Measurements from ENCODE around the gene METTL24.
"Not testable (repeated sequence)": the region's sequence is repeated elsewhere in the genome, so short reads cannot be mapped to it uniquely, and the experiment has no call there.

Gene METTL24

DNA sequence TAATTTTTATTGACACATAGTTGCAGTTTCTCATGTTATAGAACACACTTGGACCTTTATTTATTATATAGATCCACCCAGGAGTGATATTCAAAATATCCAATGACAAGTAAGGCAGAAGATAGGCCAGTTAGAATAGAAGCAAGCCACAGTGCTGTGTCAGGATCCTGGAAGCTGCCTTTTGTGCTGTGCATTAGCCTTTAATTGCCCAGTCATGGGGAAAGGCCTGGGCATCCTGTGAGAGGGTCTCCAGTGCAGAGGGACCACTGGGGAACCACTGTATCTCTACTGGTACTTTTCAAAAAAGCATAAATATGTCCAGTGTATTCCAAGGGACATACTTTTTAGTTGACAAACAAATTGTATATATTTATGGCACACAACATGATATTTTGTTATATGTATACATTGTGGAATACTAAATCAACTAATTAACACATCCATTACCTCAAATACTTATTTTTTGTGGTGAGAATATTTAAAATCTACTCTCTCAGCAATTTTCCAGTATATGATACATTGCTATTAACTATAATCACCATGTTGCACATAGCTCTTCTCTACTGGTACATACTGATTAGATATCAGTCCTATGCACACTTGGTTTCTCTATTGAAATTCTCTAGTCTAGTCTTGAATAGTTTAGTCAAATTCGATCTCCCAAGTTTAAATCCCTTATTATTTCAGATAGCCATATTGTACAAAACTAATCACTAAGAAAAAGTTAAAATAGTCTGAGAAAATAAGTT lies 118.4 kb downstream of the METTL24 start:
- Histone ChIP-seq H3K27ac (ENCODE audit: low read depth, low read length) (no peak overlapping the region), H2BK5ac (ENCODE audit: low read depth, low read length, poor library complexity) (no peak overlapping the region), H2AFZ (ENCODE audit: insufficient read depth, low read length, poor library complexity) (no peak overlapping the region), H3K79me1 (ENCODE audit: low read length) (no peaks in the 10 kb centered on the region), H3K14ac (ENCODE audit: low read length) (no peak overlapping the region), H3K27me3 (ENCODE audit: insufficient read depth, low read length) (no peaks in the 10 kb centered on the region), H4K12ac (ENCODE audit: low read depth, low read length) (no peak overlapping the region), H3K18ac (ENCODE audit: low read length) (no peak overlapping the region), H3K4me3 (ENCODE audit: low read depth, low read length) (no peak overlapping the region), H3K9ac (ENCODE audit: low read length) (no peak overlapping the region), H3K4ac (ENCODE audit: low read depth, low read length) (no peak overlapping the region), H3K79me2 (ENCODE audit: control insufficient read depth, insufficient read depth, low read length, poor library complexity) (no peaks in the 10 kb centered on the region), H4K91ac (ENCODE audit: low read depth, low read length) (no peak overlapping the region), H3K23ac (ENCODE audit: low read length) (no peak overlapping the region), H3K4me2 (ENCODE audit: low read length) (no peak overlapping the region), H2AK5ac (ENCODE audit: low read length) (no peak overlapping the region), H3K9me3 (ENCODE audit: insufficient read depth, low read depth, low read length) (no peaks in the 10 kb centered on the region), H2BK12ac (ENCODE audit: low read length) (no peak overlapping the region), H4K8ac (ENCODE audit: low read depth, low read length) (no peak overlapping the region), H3K4me1 (ENCODE audit: control insufficient read depth in 1 of 2, insufficient read depth in 2 of 2, low read length in 2 of 2) (no peaks in the 10 kb centered on the region), H3K36me3 (ENCODE audit: control insufficient read depth in 1 of 2, insufficient read depth in 2 of 2, low read length in 2 of 2) (peaks cover 0 to 4% of the 10 kb centered on the region in 2 experiments), H2BK120ac (ENCODE audit: insufficient read depth, low read length, poor library complexity) (no peak overlapping the region)
- WGBS (ENCODE audit: extremely low coverage, insufficient coverage, insufficient read length), result no CpG with 5 or more reads among the region's 1 CpG
- DNase-seq, result no peak

DNA sequence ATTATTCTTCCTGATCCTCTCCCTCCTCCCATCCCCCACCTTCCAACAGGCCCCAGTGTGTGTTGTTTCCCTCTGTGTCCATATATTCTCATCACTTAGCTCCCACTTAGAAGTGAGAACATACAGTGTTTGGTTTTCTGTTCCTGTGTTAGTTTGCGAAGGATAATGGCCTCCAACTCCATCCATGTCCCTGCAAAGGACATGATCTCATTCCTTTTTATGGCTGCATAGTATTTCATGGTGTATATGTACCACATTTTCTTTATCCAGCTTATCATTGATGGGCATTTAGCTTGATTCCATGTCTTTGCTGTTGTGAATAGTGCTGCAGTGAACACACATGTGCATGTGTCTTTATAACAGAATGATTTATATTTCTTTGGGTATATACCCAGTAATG lies 122.1 kb downstream of the METTL24 start:
- not testable (repeated sequence) for DNase-seq; H3K23ac ChIP-seq (ENCODE audit: low read length)

DNA sequence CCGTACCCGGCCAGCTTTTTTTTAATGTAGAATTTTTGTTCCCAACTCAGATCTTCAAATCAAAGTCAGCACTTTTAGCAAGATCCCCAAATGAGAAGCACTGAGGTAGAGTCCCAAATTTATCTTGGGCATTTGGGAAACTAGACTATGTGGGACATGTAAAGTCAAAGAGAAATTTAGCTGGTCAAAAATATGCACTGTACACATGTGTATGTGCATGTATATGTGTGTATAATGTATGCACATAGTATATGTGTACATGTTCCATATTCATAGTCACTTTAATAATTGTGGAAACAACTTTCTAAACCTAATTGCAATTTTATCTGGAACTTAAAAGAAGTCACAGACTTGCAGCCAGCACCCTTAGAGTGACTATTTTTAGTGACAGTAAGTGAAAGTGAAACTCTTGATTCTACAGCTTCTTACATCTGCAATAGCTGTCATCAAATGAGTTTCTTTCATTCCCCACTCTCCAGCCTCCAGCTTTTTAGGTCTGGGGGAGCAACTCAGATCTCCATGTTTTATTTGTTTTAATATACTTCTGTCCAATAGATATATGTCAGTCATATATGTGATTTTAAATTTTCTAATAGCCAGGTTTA lies 124.3 kb downstream of the METTL24 start:
- Histone ChIP-seq H3K9me3 (ENCODE audit: insufficient read depth, low read depth, low read length) (no peaks in the 10 kb centered on the region), H3K4me2 (ENCODE audit: low read length) (no peak overlapping the region), H3K36me3 (ENCODE audit: control insufficient read depth in 1 of 2, insufficient read depth in 2 of 2, low read length in 2 of 2) (peaks cover 0 to 2% of the 10 kb centered on the region in 2 experiments), H3K4me1 (ENCODE audit: control insufficient read depth in 1 of 2, insufficient read depth in 2 of 2, low read length in 2 of 2) (no peaks in the 10 kb centered on the region), H4K91ac (ENCODE audit: low read depth, low read length) (no peak overlapping the region), H3K79me1 (ENCODE audit: low read length) (no peaks in the 10 kb centered on the region), H3K14ac (ENCODE audit: low read length) (no peak overlapping the region), H2BK12ac (ENCODE audit: low read length) (no peak overlapping the region), H4K12ac (ENCODE audit: low read depth, low read length) (no peak overlapping the region), H3K23ac (ENCODE audit: low read length) (no peak overlapping the region), H3K4ac (ENCODE audit: low read depth, low read length) (no peak overlapping the region), H2AK5ac (ENCODE audit: low read length) (no peak overlapping the region), H2BK5ac (ENCODE audit: low read depth, low read length, poor library complexity) (no peak overlapping the region), H2AFZ (ENCODE audit: insufficient read depth, low read length, poor library complexity) (no peak overlapping the region), H3K79me2 (ENCODE audit: control insufficient read depth, insufficient read depth, low read length, poor library complexity) (no peaks in the 10 kb centered on the region), H3K18ac (ENCODE audit: low read length) (no peak overlapping the region), H4K8ac (ENCODE audit: low read depth, low read length) (no peak overlapping the region), H3K27me3 (ENCODE audit: insufficient read depth, low read length) (no peaks in the 10 kb centered on the region), H3K27ac (ENCODE audit: low read depth, low read length) (no peak overlapping the region), H3K9ac (ENCODE audit: low read length) (no peak overlapping the region), H2BK120ac (ENCODE audit: insufficient read depth, low read length, poor library complexity) (no peak overlapping the region), H3K4me3 (ENCODE audit: low read depth, low read length) (no peak overlapping the region)
- WGBS (ENCODE audit: extremely low coverage, insufficient coverage, insufficient read length), result no CpG with 5 or more reads among the region's 2 CpGs
- no peak for DNase-seq

More for the DNA sequence above, 122.1 kb downstream of the METTL24 start:
- H2BK120ac ChIP-seq (ENCODE audit: insufficient read depth, low read length, poor library complexity); H3K4ac ChIP-seq (ENCODE audit: low read depth, low read length); H4K91ac ChIP-seq (ENCODE audit: low read depth, low read length); H4K12ac ChIP-seq (ENCODE audit: low read depth, low read length); H3K4me2 ChIP-seq (ENCODE audit: low read length); H3K79me2 ChIP-seq (ENCODE audit: control insufficient read depth, insufficient read depth, low read length, poor library complexity); H3K18ac ChIP-seq (ENCODE audit: low read length); H3K79me1 ChIP-seq (ENCODE audit: low read length); H3K4me3 ChIP-seq (ENCODE audit: low read depth, low read length); H3K9me3 ChIP-seq (ENCODE audit: insufficient read depth, low read depth, low read length); H2AK5ac ChIP-seq (ENCODE audit: low read length); H3K36me3 ChIP-seq (ENCODE audit: control insufficient read depth in 1 of 2, insufficient read depth in 2 of 2, low read length in 2 of 2); H3K4me1 ChIP-seq (ENCODE audit: control insufficient read depth in 1 of 2, insufficient read depth in 2 of 2, low read length in 2 of 2); H4K8ac ChIP-seq (ENCODE audit: low read depth, low read length); H3K14ac ChIP-seq (ENCODE audit: low read length); H3K9ac ChIP-seq (ENCODE audit: low read length); H3K27ac ChIP-seq (ENCODE audit: low read depth, low read length); H2BK5ac ChIP-seq (ENCODE audit: low read depth, low read length, poor library complexity); H2AFZ ChIP-seq (ENCODE audit: insufficient read depth, low read length, poor library complexity); H3K27me3 ChIP-seq (ENCODE audit: insufficient read depth, low read length); H2BK12ac ChIP-seq (ENCODE audit: low read length): not testable (repeated sequence)
- WGBS (ENCODE audit: extremely low coverage, insufficient coverage, insufficient read length), result no CpG with 5 or more reads among the region's 1 CpG

DNA sequence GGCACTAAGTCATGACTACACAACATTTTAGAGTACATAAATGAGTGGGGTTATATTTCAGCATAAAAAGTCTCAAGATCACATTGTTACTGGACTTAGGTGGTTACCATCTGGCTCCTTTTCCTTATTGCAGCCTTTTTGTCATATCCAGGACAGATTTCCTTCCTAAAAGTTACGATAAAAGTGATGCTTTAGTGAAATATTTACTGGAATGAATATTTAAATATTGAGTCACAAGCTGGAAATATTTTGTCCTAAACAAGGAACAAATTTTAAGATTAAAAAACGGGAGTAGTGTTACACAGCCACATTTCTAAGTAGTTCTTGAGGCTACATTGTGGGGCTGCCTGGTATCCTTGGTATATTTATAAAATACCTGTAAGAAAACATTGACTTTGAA lies 125.7 kb downstream of the METTL24 start:
- Histone ChIP-seq H2BK12ac (ENCODE audit: low read length) (no peak overlapping the region), H2AFZ (ENCODE audit: insufficient read depth, low read length, poor library complexity) (no peak overlapping the region), H3K79me1 (ENCODE audit: low read length) (no peaks in the 10 kb centered on the region), H3K9me3 (ENCODE audit: insufficient read depth, low read depth, low read length) (no peaks in the 10 kb centered on the region), H4K91ac (ENCODE audit: low read depth, low read length) (no peak overlapping the region), H2BK120ac (ENCODE audit: insufficient read depth, low read length, poor library complexity) (no peak overlapping the region), H3K9ac (ENCODE audit: low read length) (no peak overlapping the region), H3K4ac (ENCODE audit: low read depth, low read length) (no peak overlapping the region), H3K4me3 (ENCODE audit: low read depth, low read length) (no peak overlapping the region), H3K79me2 (ENCODE audit: control insufficient read depth, insufficient read depth, low read length, poor library complexity) (no peaks in the 10 kb centered on the region), H4K12ac (ENCODE audit: low read depth, low read length) (no peak overlapping the region), H4K8ac (ENCODE audit: low read depth, low read length) (no peak overlapping the region), H2AK5ac (ENCODE audit: low read length) (no peak overlapping the region), H3K18ac (ENCODE audit: low read length) (no peak overlapping the region), H3K23ac (ENCODE audit: low read length) (no peak overlapping the region), H3K36me3 (ENCODE audit: control insufficient read depth in 1 of 2, insufficient read depth in 2 of 2, low read length in 2 of 2) (peaks cover 0 to 4% of the 10 kb centered on the region in 2 experiments), H2BK5ac (ENCODE audit: low read depth, low read length, poor library complexity) (no peak overlapping the region), H3K14ac (ENCODE audit: low read length) (no peak overlapping the region), H3K27ac (ENCODE audit: low read depth, low read length) (no peak overlapping the region), H3K27me3 (ENCODE audit: insufficient read depth, low read length) (no peaks in the 10 kb centered on the region), H3K4me1 (ENCODE audit: control insufficient read depth in 1 of 2, insufficient read depth in 2 of 2, low read length in 2 of 2) (no peaks in the 10 kb centered on the region), H3K4me2 (ENCODE audit: low read length) (no peak overlapping the region)
- DNase-seq, result peak in 1 of 2 donors; percentile 24
- no CpG with 5 or more reads among the region's 2 CpGs for WGBS (ENCODE audit: extremely low coverage, insufficient coverage, insufficient read length)
